Measurements from ENCODE around the gene CUX1. TPM values are rescaled to one million over a fixed set of nuclear protein-coding genes. Genes with fewer than 3 reads are reported as not detected.

CUX1 gene
- total RNA-seq, 2 experiments from 2014 or later: 20.2 to 20.4 TPM

- intact Hi-C loops (cut with micrococcal nuclease): no loop called here
- no peak overlapping the region for H3K27ac Mint-ChIP-seq
- peaks cover 33% of the 10 kb centered on the region for H3K4me1 Mint-ChIP-seq (ENCODE audit: low read depth)
- DNase-seq (no peak), ATAC-seq (no peak)
- H3K4me3 Mint-ChIP-seq: no peak overlapping the region
- TF ChIP-seq CTCF (IDR thresholded peaks at IDR 0.05): no peak
- no peaks in the 10 kb centered on the region for H3K9me3 Mint-ChIP-seq
- ChIA-PET POLR2A (interaction anchor here (1.3 kb wide), 1 partner anchor 10 kb away, joined by 3 read pairs; no protein-coding TSS in a partner anchor), CTCF (no interaction called here)
- H3K27me3 Mint-ChIP-seq: no peaks in the 10 kb centered on the region
- H3K36me3 Mint-ChIP-seq (ENCODE audit: low read depth): no peaks in the 10 kb centered on the region
These were observed 42.1 kb downstream of the CUX1 start for GRCh38 chr7:101859411-101860106.

- ATAC-seq: no peak
- ChIA-PET POLR2A (no interaction called here), CTCF (no interaction called here)
- no peak for TF ChIP-seq CTCF (IDR thresholded peaks at IDR 0.05)
- Mint-ChIP-seq H3K4me3 (no peak overlapping the region), H3K27me3 (no peaks in the 10 kb centered on the region), H3K4me1 (ENCODE audit: low read depth) (peaks cover 30% of the 10 kb centered on the region), H3K36me3 (ENCODE audit: low read depth) (no peaks in the 10 kb centered on the region), H3K27ac (no peak overlapping the region), H3K9me3 (no peaks in the 10 kb centered on the region)
- DNase-seq: no peak
- intact Hi-C loops (cut with micrococcal nuclease): no loop called here
These were observed 43.1 kb downstream of the CUX1 start for GRCh38 chr7:101860316-101861217.

- Mint-ChIP-seq H3K4me3 (no peak overlapping the region), H3K27me3 (no peaks in the 10 kb centered on the region), H3K4me1 (ENCODE audit: low read depth) (peaks cover 28% of the 10 kb centered on the region), H3K9me3 (no peaks in the 10 kb centered on the region), H3K36me3 (ENCODE audit: low read depth) (no peaks in the 10 kb centered on the region), H3K27ac (no peak overlapping the region)
- ChIA-PET CTCF (no interaction called here), POLR2A (no interaction called here)
- ATAC-seq (no peak), DNase-seq (no peak)
- intact Hi-C loops (cut with micrococcal nuclease): no loop called here
- TF ChIP-seq CTCF (IDR thresholded peaks at IDR 0.05): no peak
These were observed 43.9 kb downstream of the CUX1 start for GRCh38 chr7:101861218-101861775.

DNA sequence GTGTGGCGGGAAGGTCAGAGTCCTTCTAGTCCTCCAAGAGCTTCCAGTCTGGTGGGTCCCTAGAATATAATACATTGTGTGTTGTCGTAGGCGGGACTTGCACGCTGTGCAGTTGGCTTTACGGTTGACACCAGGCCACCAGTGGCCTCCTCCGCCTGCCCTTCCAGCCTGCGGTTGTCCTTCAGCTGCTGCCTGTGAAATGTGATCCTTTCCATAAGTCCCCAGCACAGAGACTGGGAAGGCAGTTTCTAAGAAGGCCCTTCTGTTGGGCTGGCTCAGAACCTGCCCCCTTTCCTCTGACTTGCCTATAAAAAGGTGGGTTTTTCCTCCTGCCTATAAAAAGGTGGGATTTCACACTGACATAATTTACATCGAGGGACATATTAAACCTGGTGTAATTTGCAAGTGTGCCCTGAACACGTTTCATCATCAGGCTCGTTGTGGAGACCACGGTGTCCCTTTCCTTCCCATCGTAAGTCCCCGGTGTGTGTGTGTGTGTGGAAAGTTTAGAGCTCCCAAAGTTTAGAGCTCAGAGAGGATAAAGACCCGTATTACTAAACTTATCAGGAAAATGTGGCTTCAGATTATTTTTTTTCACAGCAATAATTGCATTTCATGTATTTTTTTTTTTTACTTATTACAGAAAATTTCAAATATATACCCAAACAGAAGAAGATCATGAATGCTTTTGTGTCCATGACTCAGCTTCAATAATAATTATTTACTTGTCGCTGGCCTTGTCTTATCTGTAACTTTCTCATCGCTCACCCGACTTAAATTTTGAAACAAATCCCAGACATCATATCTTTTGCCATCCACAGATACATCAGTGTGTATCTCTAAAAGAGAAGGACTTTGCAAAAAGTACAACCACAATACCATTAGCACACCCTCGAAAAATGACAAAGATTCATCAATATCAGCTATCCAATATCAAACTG, 45.1 kb downstream of the CUX1 start:
- intact Hi-C loops (cut with micrococcal nuclease): no loop called here

More for the DNA sequence above, 45.1 kb downstream of the CUX1 start:
- DNase-seq: no peak
- POLR2A ChIA-PET: no interaction called here
- no peak for TF ChIP-seq CTCF (IDR thresholded peaks at IDR 0.05)
- Mint-ChIP-seq H3K27ac (no peak overlapping the region), H3K9me3 (no peaks in the 10 kb centered on the region), H3K36me3 (ENCODE audit: low read depth) (no peaks in the 10 kb centered on the region), H3K27me3 (no peaks in the 10 kb centered on the region), H3K4me1 (ENCODE audit: low read depth) (peaks cover 28% of the 10 kb centered on the region), H3K4me3 (no peak overlapping the region)
- CTCF ChIA-PET: interaction anchor here (0.7 kb wide), 1 partner anchor 68 kb away, joined by 3 read pairs; no protein-coding TSS in a partner anchor
- no peak for ATAC-seq

Data from activated CD8-positive, alpha-beta T cell treated with anti-CD3 and anti-CD28 coated beads for 36 hours (primary cell).